GM12891 (cell line): ENCODE data around the gene PGM2. TPM values are rescaled to one million over a fixed set of nuclear protein-coding genes. Genes with fewer than 3 reads are reported as not detected.
"Not testable (repeated sequence)": the region's sequence is repeated elsewhere in the genome, so short reads cannot be mapped to it uniquely, and the experiment has no call there.

Experiments used
- DNase-seq: peaks from one replicate; pipeline ENCODE4 v3.0.0; 2011; ENCODE audit warnings: low spot score; ENCODE audit not compliant: insufficient read length
- FAIRE-seq: peaks from 2 replicates; lab custom pipeline; 2011; peaks lifted over from hg19 to GRCh38; lab: Jason Lieb, UNC
- PAX5 ChIP-seq: IDR thresholded peaks from 2 replicates; pipeline ENCODE4 v1.6.1; 2011; ENCODE audit warnings: low read length, moderate library complexity, mild to moderate bottlenecking; ENCODE audit not compliant: insufficient read depth, severe bottlenecking
- POLR2A ChIP-seq: IDR thresholded peaks from 2 replicates; pipeline ENCODE4 v1.6.1; 2011; ENCODE audit warnings: low read depth, low read length, control low read depth
- POLR2AphosphoS5 ChIP-seq: IDR thresholded peaks from 2 replicates; pipeline ENCODE4 v1.6.1; 2011; ENCODE audit warnings: low read depth, low read length, control low read depth
- POU2F2 ChIP-seq: IDR thresholded peaks from 2 replicates; pipeline ENCODE4 v1.6.1; 2011; ENCODE audit warnings: low read depth, mild to moderate bottlenecking, control low read depth, low read length, moderate library complexity
- SPI1 ChIP-seq: IDR thresholded peaks from 2 replicates; pipeline ENCODE4 v1.6.1; 2011; ENCODE audit warnings: low read depth, low read length, control low read depth
- TAF1 ChIP-seq: IDR thresholded peaks from 2 replicates; pipeline ENCODE4 v1.6.1; 2011; ENCODE audit warnings: low read depth, low read length, control low read depth
- polyA plus RNA-seq: library from polyadenylated mRNA; unstranded; fragments of >200 nt; gene quantifications from one replicate; pipeline ENCODE4 v1.2.1, GENCODE V29; 2012; ENCODE audit warnings: low read depth, missing spikeins, inconsistent platforms; ENCODE audit not compliant: missing spikeins

Gene PGM2
- polyA plus RNA-seq: 19.3 TPM

GRCh38 chr4:37826295-37827029 is at the start of gene PGM2:
Gene PGM2, plus strand, starts transcription at chr4:37826686. Its CDS starts 47 bp downstream, at chr4:37826733.
- FAIRE-seq (peak; percentile 97), DNase-seq (peak; percentile 93)
- TF ChIP-seq TAF1 (peak; percentile 86), POLR2AphosphoS5 (peak; percentile 88), SPI1 (0 out of 2 replicates have a peak, but pooled peaks have one; percentile 22), POU2F2 (no peak; the same call in 1 of the 2 replicates), PAX5 (no peak), POLR2A (peak; percentile 92)

GRCh38 chr4:37779896-37780295 is 46.6 kb upstream of the PGM2 start:
- TF ChIP-seq PAX5 (no peak), POLR2A (no peak), SPI1 (no peak), TAF1 (no peak), POLR2AphosphoS5 (no peak), POU2F2 (no peak)
- peak; percentile 59 for FAIRE-seq
- no peak for DNase-seq

- FAIRE-seq (peak; percentile 40), DNase-seq (no peak)
- TF ChIP-seq POLR2A (no peak), POU2F2 (no peak), SPI1 (no peak), POLR2AphosphoS5 (no peak), TAF1 (no peak)
Measured at GRCh38 chr4:37780444-37781130, 45.9 kb upstream of the PGM2 start.

- TF ChIP-seq PAX5: no peak
- no peak for TF ChIP-seq POU2F2
- TF ChIP-seq POLR2AphosphoS5: no peak
- TF ChIP-seq POLR2A: no peak
- no peak for TF ChIP-seq TAF1
- TF ChIP-seq SPI1: no peak
- no peak for FAIRE-seq
- DNase-seq: no peak
Measured at GRCh38 chr4:37781131-37781455, 45.4 kb upstream of the PGM2 start.

- DNase-seq, FAIRE-seq: not testable (repeated sequence)
Measured at GRCh38 chr4:37786267-37786666, 40.2 kb upstream of the PGM2 start.

- FAIRE-seq, DNase-seq: not testable (repeated sequence)
Measured at GRCh38 chr4:37787883-37788460, 38.5 kb upstream of the PGM2 start.

- no peak for DNase-seq
- no peak for TF ChIP-seq PAX5
- no peak for TF ChIP-seq SPI1
- TF ChIP-seq TAF1: no peak
- TF ChIP-seq POLR2A: no peak
- no peak for TF ChIP-seq POLR2AphosphoS5
- TF ChIP-seq POU2F2: no peak
- no peak for FAIRE-seq
Measured at GRCh38 chr4:37788819-37789218, 37.7 kb upstream of the PGM2 start.

- DNase-seq (no peak), FAIRE-seq (no peak)
- TF ChIP-seq POLR2AphosphoS5: no peak
- TF ChIP-seq PAX5: no peak
- TF ChIP-seq TAF1: no peak
- no peak for TF ChIP-seq POLR2A
- no peak for TF ChIP-seq POU2F2
- no peak for TF ChIP-seq SPI1
Measured at GRCh38 chr4:37792241-37792640, 34.2 kb upstream of the PGM2 start.

GRCh38 chr4:37793562-37793961 is 32.9 kb upstream of the PGM2 start:
- TF ChIP-seq POLR2A: no peak
- no peak for TF ChIP-seq SPI1
- TF ChIP-seq POLR2AphosphoS5: no peak
- no peak for TF ChIP-seq PAX5
- no peak for TF ChIP-seq POU2F2
- TF ChIP-seq TAF1: no peak
- no peak for DNase-seq
- no peak for FAIRE-seq

GRCh38 chr4:37794056-37794455 is 32.4 kb upstream of the PGM2 start:
- no peak for TF ChIP-seq POLR2A
- DNase-seq (no peak), FAIRE-seq (no peak)
